ENCODE results near the gene PKNOX1. TPM values are rescaled to one million over a fixed set of nuclear protein-coding genes. Genes with fewer than 3 reads are reported as not detected.
"Not testable (repeated sequence)": the region's sequence is repeated elsewhere in the genome, so short reads cannot be mapped to it uniquely, and the experiment has no call there.

PKNOX1 gene
- total RNA-seq, 1 donor: 11.9 TPM

GRCh38 chr21:43072742-43073141, 98.4 kb downstream of the PKNOX1 start:
- not testable (repeated sequence) for H2AFZ ChIP-seq (ENCODE audit: low read length); H3K27me3 ChIP-seq (ENCODE audit: insufficient read depth, low read length)

GRCh38 chr21:43074401-43075169, 100.2 kb downstream of the PKNOX1 start:
- not testable (repeated sequence) for DNase-seq (ENCODE audit: insufficient read length, low spot score, missing footprints); H3K4me1 ChIP-seq (ENCODE audit: insufficient read depth, low read length); H3K79me2 ChIP-seq (ENCODE audit: insufficient read depth, low read length); H3K4me3 ChIP-seq (ENCODE audit: insufficient read depth, low read length); H3K9me3 ChIP-seq (ENCODE audit: low read depth, low read length); H3K4me2 ChIP-seq (ENCODE audit: insufficient read depth, low read length); H3K27ac ChIP-seq (ENCODE audit: low read depth, low read length); H3K36me3 ChIP-seq (ENCODE audit: insufficient read depth, low read length); H4K20me1 ChIP-seq (ENCODE audit: insufficient read depth, low read length); H2AFZ ChIP-seq (ENCODE audit: low read length); H3K27me3 ChIP-seq (ENCODE audit: insufficient read depth, low read length)

More at GRCh38 chr21:43072742-43073141, 98.4 kb downstream of the PKNOX1 start:
- not testable (repeated sequence) for H3K79me2 ChIP-seq (ENCODE audit: insufficient read depth, low read length); H4K20me1 ChIP-seq (ENCODE audit: insufficient read depth, low read length); H3K9me3 ChIP-seq (ENCODE audit: low read depth, low read length); H3K36me3 ChIP-seq (ENCODE audit: insufficient read depth, low read length); H3K4me3 ChIP-seq (ENCODE audit: insufficient read depth, low read length); DNase-seq (ENCODE audit: insufficient read length, low spot score, missing footprints); H3K4me2 ChIP-seq (ENCODE audit: insufficient read depth, low read length); H3K27ac ChIP-seq (ENCODE audit: low read depth, low read length); H3K4me1 ChIP-seq (ENCODE audit: insufficient read depth, low read length)

GRCh38 chr21:43075170-43076022, 101.0 kb downstream of the PKNOX1 start, which contains the start of gene CBS:
TSS of gene CBS (minus strand) at chr21:43075835. CDS start at chr21:43072193, 3,642 bp downstream.
- H3K4me2 ChIP-seq (ENCODE audit: insufficient read depth, low read length); H3K9me3 ChIP-seq (ENCODE audit: low read depth, low read length); H3K27me3 ChIP-seq (ENCODE audit: insufficient read depth, low read length); H2AFZ ChIP-seq (ENCODE audit: low read length); H3K4me1 ChIP-seq (ENCODE audit: insufficient read depth, low read length); H4K20me1 ChIP-seq (ENCODE audit: insufficient read depth, low read length); H3K79me2 ChIP-seq (ENCODE audit: insufficient read depth, low read length); DNase-seq (ENCODE audit: insufficient read length, low spot score, missing footprints); H3K36me3 ChIP-seq (ENCODE audit: insufficient read depth, low read length); H3K27ac ChIP-seq (ENCODE audit: low read depth, low read length); H3K4me3 ChIP-seq (ENCODE audit: insufficient read depth, low read length): not testable (repeated sequence)

- not testable (repeated sequence) for DNase-seq (ENCODE audit: insufficient read length, low spot score, missing footprints); H3K79me2 ChIP-seq (ENCODE audit: insufficient read depth, low read length); H3K27ac ChIP-seq (ENCODE audit: low read depth, low read length); H3K4me3 ChIP-seq (ENCODE audit: insufficient read depth, low read length); H4K20me1 ChIP-seq (ENCODE audit: insufficient read depth, low read length); H2AFZ ChIP-seq (ENCODE audit: low read length); H3K9me3 ChIP-seq (ENCODE audit: low read depth, low read length); H3K4me1 ChIP-seq (ENCODE audit: insufficient read depth, low read length); H3K4me2 ChIP-seq (ENCODE audit: insufficient read depth, low read length); H3K27me3 ChIP-seq (ENCODE audit: insufficient read depth, low read length); H3K36me3 ChIP-seq (ENCODE audit: insufficient read depth, low read length)
Measured at GRCh38 chr21:43076023-43076637, 101.8 kb downstream of the PKNOX1 start.

GRCh38 chr21:43076643-43077042, 102.3 kb downstream of the PKNOX1 start:
- not testable (repeated sequence) for H3K4me2 ChIP-seq (ENCODE audit: insufficient read depth, low read length); H3K4me3 ChIP-seq (ENCODE audit: insufficient read depth, low read length); H3K79me2 ChIP-seq (ENCODE audit: insufficient read depth, low read length); H2AFZ ChIP-seq (ENCODE audit: low read length); DNase-seq (ENCODE audit: insufficient read length, low spot score, missing footprints); H3K9me3 ChIP-seq (ENCODE audit: low read depth, low read length); H3K27ac ChIP-seq (ENCODE audit: low read depth, low read length); H3K4me1 ChIP-seq (ENCODE audit: insufficient read depth, low read length); H3K27me3 ChIP-seq (ENCODE audit: insufficient read depth, low read length); H3K36me3 ChIP-seq (ENCODE audit: insufficient read depth, low read length); H4K20me1 ChIP-seq (ENCODE audit: insufficient read depth, low read length)

- H3K9me3 ChIP-seq (ENCODE audit: low read depth, low read length); H3K79me2 ChIP-seq (ENCODE audit: insufficient read depth, low read length); H3K27ac ChIP-seq (ENCODE audit: low read depth, low read length); H3K4me2 ChIP-seq (ENCODE audit: insufficient read depth, low read length); H3K4me1 ChIP-seq (ENCODE audit: insufficient read depth, low read length); DNase-seq (ENCODE audit: insufficient read length, low spot score, missing footprints); H3K27me3 ChIP-seq (ENCODE audit: insufficient read depth, low read length); H3K36me3 ChIP-seq (ENCODE audit: insufficient read depth, low read length); H4K20me1 ChIP-seq (ENCODE audit: insufficient read depth, low read length); H2AFZ ChIP-seq (ENCODE audit: low read length); H3K4me3 ChIP-seq (ENCODE audit: insufficient read depth, low read length): not testable (repeated sequence)
Measured at GRCh38 chr21:43082587-43083300, 108.4 kb downstream of the PKNOX1 start.

Small RNA genes lying within 50 kb of the gene (small RNA-seq; reads per million reads assigned to genes)
- gene MIR5692B: not detected

Other genes starting within 250 kb of the PKNOX1 start
- 8.0 and 10.1 TPM in 2 replicates for gene WDR4, start 95.0 kb upstream of the PKNOX1 start, total RNA-seq
- gene NDUFV3, start 81.3 kb upstream of the PKNOX1 start, total RNA-seq: 65.1 and 66.2 TPM in 2 replicates
- gene ERVH48-1, start 48.9 kb upstream of the PKNOX1 start, total RNA-seq: not detected in 2 replicates
- gene CBS, start 101.3 kb downstream of the PKNOX1 start, total RNA-seq: 26.1 and 30.6 TPM in 2 replicates
- 18.3 and 26.4 TPM in 2 replicates for gene U2AF1, start 133.0 kb downstream of the PKNOX1 start, total RNA-seq
- gene CRYAA, start 194.4 kb downstream of the PKNOX1 start, total RNA-seq: not detected in 2 replicates

Data from osteoblast (primary cell).